GM12878 (cell line): ENCODE results near the gene DNAH2. TPM values are rescaled to one million over a fixed set of nuclear protein-coding genes. Genes with fewer than 3 reads are reported as not detected.

Experiments
- ATAC-seq: fragments of 200-7000 bp; cut with Tn5 transposase; 3 replicates; pipeline ENCODE4 v1.9.1; 2020; ENCODE audit warnings: mild to moderate bottlenecking, moderate library complexity
- BruUV-seq: library from RNA; stranded (reverse); fragments of 400-500 nt; replicated peaks from 2 replicates; lab custom pipeline; 2021; lab: Mats Ljungman, UMichigan
- CTCF ChIA-PET: fragments of 300-600 bp; sonication (Branson Sonifier 250); formaldehyde crosslinking; extraction: SDS; loops from one replicate; lab custom pipeline; 2021; ENCODE audit warnings: inconsistent platforms; lab: Yijun Ruan, JAX
- POLR2A ChIA-PET: fragments of 350-600 bp; formaldehyde crosslinking; extraction: SDS; loops from one replicate; lab custom pipeline; 2021; ENCODE audit warnings: inconsistent platforms; lab: Charles Lee
- RAD21 ChIA-PET: fragments of 300-600 bp; sonication (Branson Sonifier 250); formaldehyde crosslinking; loops from one replicate; lab custom pipeline; 2023; ENCODE audit warnings: antibody characterized with exemption; ENCODE audit not compliant: unreplicated experiment; lab: Charles Lee
- SMC1A ChIA-PET: fragments of 300-600 bp; sonication (Branson Sonifier 250); formaldehyde crosslinking; loops from one replicate; lab custom pipeline; 2023; ENCODE audit not compliant: unreplicated experiment, uncharacterized antibody; lab: Charles Lee
- DNase-seq: peaks from one replicate; pipeline ENCODE4 v3.0.0-alpha.2; 2011; ENCODE audit warnings: low read depth, low spot score
- FAIRE-seq: peaks from 3 replicates; lab custom pipeline; 2011; peaks lifted over from hg19 to GRCh38; lab: Jason Lieb, UNC
- H2AFZ ChIP-seq: 2 replicates; pipeline ENCODE4 v1.6.0; 2011; ENCODE audit warnings: low read depth, low read length, control low read depth; ENCODE audit not compliant: control insufficient read depth
- H3K27ac ChIP-seq: 2 replicates; pipeline ENCODE4 v1.5.1; 2011; ENCODE audit warnings: control low read depth; ENCODE audit not compliant: control insufficient read depth, insufficient read depth
- H3K27me3 ChIP-seq, 2 experiments: replicated peaks in 1 of 2; 2 replicates each; pipeline versions ENCODE4 v1.6.0 to v1.6.1; 2011; ENCODE audit warnings: low read length in 1 of 2; ENCODE audit not compliant: control insufficient read depth in 2 of 2, insufficient read depth in 2 of 2
- H3K36me3 ChIP-seq, 2 experiments: 2 replicates each; pipeline ENCODE4 v1.5.1; 2011; ENCODE audit warnings: low read length in 1 of 2; ENCODE audit not compliant: control insufficient read depth in 2 of 2, insufficient read depth in 2 of 2
- H3K4me1 ChIP-seq: 2 replicates; pipeline ENCODE4 v1.6.1; 2011; ENCODE audit warnings: mild to moderate bottlenecking, low read length, moderate library complexity, mixed read lengths; ENCODE audit not compliant: control insufficient read depth, insufficient read depth
- H3K4me2 ChIP-seq: 2 replicates; pipeline ENCODE4 v1.6.0; 2011; ENCODE audit warnings: control low read depth; ENCODE audit not compliant: control insufficient read depth, insufficient read depth
- H3K4me3 ChIP-seq: fragments of 200-600 bp; sonication (generic); 2 replicates; pipeline ENCODE4 v1.5.1; 2016
- H3K79me2 ChIP-seq: 2 replicates; pipeline ENCODE4 v1.6.0; 2011; ENCODE audit warnings: low read length; ENCODE audit not compliant: control insufficient read depth, insufficient read depth
- H3K9ac ChIP-seq: 2 replicates; pipeline ENCODE4 v1.8.0; 2011; ENCODE audit warnings: low read length, control low read depth, mixed read lengths; ENCODE audit not compliant: control insufficient read depth, insufficient read depth
- H3K9me3 ChIP-seq: replicated peaks from 3 replicates; pipeline ENCODE4 v1.5.1; 2011; ENCODE audit warnings: mild to moderate bottlenecking, low read length; ENCODE audit not compliant: control insufficient read depth, insufficient read depth
- H4K20me1 ChIP-seq: 2 replicates; pipeline ENCODE4 v1.6.0; 2011; ENCODE audit not compliant: control insufficient read depth, insufficient read depth
- ATF7 ChIP-seq: fragments of 450-650 bp; IDR thresholded peaks from 2 replicates; pipeline ENCODE4 v1.6.1; 2016; ENCODE audit warnings: low read depth, mild to moderate bottlenecking
- EED ChIP-seq: sonication (generic); IDR thresholded peaks from 2 replicates; pipeline ENCODE4 v1.6.1; 2016; ENCODE audit warnings: antibody characterized with exemption, low read depth
- JUND ChIP-seq: IDR thresholded peaks from 2 replicates; pipeline ENCODE4 v1.6.1; 2012; ENCODE audit warnings: low read depth, mild to moderate bottlenecking, low read length, improper control_type of control experiment, moderate library complexity
- MYB ChIP-seq: fragments of 150-350 bp; IDR thresholded peaks from 2 replicates; pipeline ENCODE4 v1.6.1; 2014; ENCODE audit warnings: mild to moderate bottlenecking, low read depth, low read length, borderline replicate concordance
- NBN ChIP-seq: fragments of 450-650 bp; IDR thresholded peaks from 2 replicates; pipeline ENCODE4 v1.6.1; 2016
- PAX8 ChIP-seq: fragments of 450-650 bp; IDR thresholded peaks from 2 replicates; pipeline ENCODE4 v1.6.1; 2017; ENCODE audit warnings: mild to moderate bottlenecking, moderate library complexity
- PRDM15 ChIP-seq: fragments of 450-650 bp; formaldehyde crosslinking; IDR thresholded peaks from 2 replicates; pipeline ENCODE4 v1.4.0; 2020; ENCODE audit warnings: mild to moderate bottlenecking, moderate library complexity
- SIN3A ChIP-seq: IDR thresholded peaks from 2 replicates; pipeline ENCODE4 v1.6.1; 2012; ENCODE audit warnings: low read depth, low read length, improper control_type of control experiment
- SIX5 ChIP-seq: IDR thresholded peaks from 2 replicates; pipeline ENCODE4 v1.6.1; 2011; ENCODE audit warnings: mild to moderate bottlenecking, low read depth, low read length, moderate library complexity; ENCODE audit not compliant: severe bottlenecking
- SREBF1 ChIP-seq: IDR thresholded peaks from 2 replicates; pipeline ENCODE4 v1.6.1; 2012; ENCODE audit warnings: mild to moderate bottlenecking, low read length
- SREBF2 ChIP-seq: IDR thresholded peaks from 2 replicates; pipeline ENCODE4 v1.6.1; 2012; ENCODE audit warnings: mild to moderate bottlenecking, low read length
- STAT3 ChIP-seq: IDR thresholded peaks from 2 replicates; pipeline ENCODE4 v1.6.1; 2011; ENCODE audit warnings: low read depth, low read length, improper control_type of control experiment
- TCF3 ChIP-seq: IDR thresholded peaks from 2 replicates; pipeline ENCODE4 v1.6.1; 2012; ENCODE audit warnings: low read depth, mild to moderate bottlenecking, low read length, borderline replicate concordance; ENCODE audit not compliant: insufficient read depth
- TCF7 ChIP-seq: IDR thresholded peaks from 2 replicates; pipeline ENCODE4 v1.6.1; 2014; ENCODE audit warnings: antibody characterized with exemption, borderline replicate concordance
- WRNIP1 ChIP-seq: IDR thresholded peaks from 2 replicates; pipeline ENCODE4 v1.6.1; 2011; ENCODE audit warnings: low read depth, low read length, improper control_type of control experiment, borderline replicate concordance
- WGBS: methylation state at CpG from one replicate; pipeline ENCODE4 v1.1.6; 2016; ENCODE audit warnings: low lambda C conversion rate; ENCODE audit not compliant: insufficient replicate concordance, insufficient coverage; ENCODE audit errors: missing lambda C conversion rate; 5-methylcytosine and 5-hydroxymethylcytosine counted together
- in situ Hi-C: fragments of 300-500 bp; cut with MboI; formaldehyde crosslinking; loops from 9 replicates; pipeline ENCODE4 v1.14.3; 2018; ENCODE audit warnings: mixed read lengths
- intact Hi-C: fragments of 100-400 bp; cut with micrococcal nuclease; formaldehyde crosslinking; loops from one replicate; pipeline ENCODE4 v1.14.2; 2022; ENCODE audit not compliant: unreplicated experiment
- polyA plus RNA-seq, 11 experiments: library from polyadenylated mRNA; depleted of rRNA in 4 of 11; unstranded in 6 of 11; stranded (reverse) in 5 of 11; fragments of >200 nt; fragmentation: Nextera tagmentation in 4 of 11; fragmentation: Illumina TruSeq in 1 of 11; extraction: Ambion mirVana in 4 of 11; extraction: Trizol in 1 of 11; gene quantifications; 1 replicate in 1 of 11; 2 replicates in 10 of 11; pipeline versions ENCODE4 v1.2.1 to v1.2.3, GENCODE V29; 2011 to 2016; ENCODE audit warnings: inconsistent platforms in 2 of 11, missing spikeins in 2 of 11, low read depth in 1 of 11
- total RNA-seq, 4 experiments: library from RNA; depleted of rRNA in 3 of 4; stranded (reverse); fragments of >200 nt in 3 of 4; fragmentation: Illumina TruSeq in 1 of 4; extraction: Trizol in 1 of 4; gene quantifications; 2 replicates each; pipeline versions ENCODE4 v1.2.1 to v1.2.3, GENCODE V29; 2013 to 2021

DNAH2 gene
- total and polyA plus RNA-seq, 10 of the 15 experiments (the other 5 are each of a cell fraction or from before 2014, with no cell fraction given): not detected

GRCh38 chr17:7700510-7700909 lies 17.0 kb upstream of the DNAH2 start:
- H3K79me2 ChIP-seq: no peaks in the 10 kb centered on the region
- H3K4me3 ChIP-seq: no peak overlapping the region
- H3K4me1 ChIP-seq: no peaks in the 10 kb centered on the region
- FAIRE-seq (no peak), ATAC-seq (no peak), DNase-seq (no peak)
- peaks cover 0 to 4% of the 10 kb centered on the region in 2 experiments; a peak in 3 of 4 replicates for H3K36me3 ChIP-seq
- no peak for TF ChIP-seq WRNIP1
- no peak for TF ChIP-seq MYB
- no peak for TF ChIP-seq NBN
- TF ChIP-seq TCF3: no peak
- no peak for TF ChIP-seq SREBF1
- TF ChIP-seq STAT3: no peak
- TF ChIP-seq SIN3A: no peak
- H3K9me3 ChIP-seq: no peaks in the 10 kb centered on the region
- H3K27me3 ChIP-seq: peaks cover 0 to 4% of the 10 kb centered on the region in 2 experiments; a peak in 3 of 4 replicates
- no peak overlapping the region for H3K27ac ChIP-seq
- no peak overlapping the region for H2AFZ ChIP-seq
- no TSS peak for BruUV-seq
- CTCF ChIA-PET: interaction anchor here (2.4 kb wide), 1 partner anchor 13 kb away, joined by 9 read pairs; the partner anchor contains the start of genes TP53 and WRAP53
- 95% methylated on average over 7 of the region's 7 CpGs for WGBS
- H4K20me1 ChIP-seq: no peaks in the 10 kb centered on the region
- SMC1A ChIA-PET: no interaction called here
- POLR2A ChIA-PET: interaction anchor here (0.7 kb wide), 2 partner anchors 339 to 725 kb away, joined by 3 read pairs; no protein-coding TSS in a partner anchor
- RAD21 ChIA-PET: no interaction called here
- in situ Hi-C loops: no loop called here
- H3K4me2 ChIP-seq: no peak overlapping the region
- no peak overlapping the region for H3K9ac ChIP-seq
- intact Hi-C loops: no loop called here

DNA sequence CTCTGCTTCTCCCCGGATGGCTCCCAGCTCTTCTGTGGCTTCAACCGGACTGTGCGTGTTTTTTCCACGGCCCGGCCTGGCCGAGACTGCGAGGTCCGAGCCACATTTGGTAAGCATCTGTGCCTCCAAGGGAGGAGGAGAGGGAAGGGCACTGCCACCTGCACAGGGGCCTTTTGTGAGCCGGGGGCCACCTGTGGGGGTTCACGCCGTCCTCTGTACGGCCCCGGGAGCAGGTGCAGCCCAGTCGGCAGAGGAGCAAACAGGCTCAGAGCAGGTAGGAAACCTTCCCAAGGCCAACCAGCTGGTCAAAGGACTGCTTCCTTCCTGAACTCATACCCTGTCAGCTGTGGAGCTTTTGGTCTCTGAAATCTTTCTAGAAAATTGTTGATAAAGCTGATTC lies 15.9 kb upstream of the DNAH2 start:
- CTCF ChIA-PET: no interaction called here
- peaks cover 0 to 4% of the 10 kb centered on the region in 2 experiments; a peak in 2 of 4 replicates for H3K36me3 ChIP-seq

More for the DNA sequence above, 15.9 kb upstream of the DNAH2 start:
- no peak overlapping the region for H3K27ac ChIP-seq
- DNase-seq (no peak), ATAC-seq (no peak), FAIRE-seq (no peak)
- WGBS: 93% methylated on average over 14 of the region's 14 CpGs
- H3K4me3 ChIP-seq: no peak overlapping the region
- TF ChIP-seq SIN3A (no peak), PAX8 (no peak), ATF7 (no peak), PRDM15 (CRISPR knock-in tag) (no peak), SIX5 (no peak), TCF7 (no peak), SREBF2 (no peak), EED (no peak), JUND (no peak), MYB (no peak)
- intact Hi-C loops: no loop called here
- ChIA-PET POLR2A (no interaction called here), SMC1A (no interaction called here), RAD21 (no interaction called here)
- no peaks in the 10 kb centered on the region for H3K4me1 ChIP-seq
- peaks cover 3 to 4% of the 10 kb centered on the region in 2 experiments; a peak in 3 of 4 replicates for H3K27me3 ChIP-seq
- in situ Hi-C loops: no loop called here
- H4K20me1 ChIP-seq: no peaks in the 10 kb centered on the region
- H3K4me2 ChIP-seq: no peak overlapping the region
- no peaks in the 10 kb centered on the region for H3K9me3 ChIP-seq
- H3K79me2 ChIP-seq: no peaks in the 10 kb centered on the region
- H3K9ac ChIP-seq: no peak overlapping the region
- no peak overlapping the region for H2AFZ ChIP-seq
- BruUV-seq: no TSS peak
